NCI-H2171 (cell line): ENCODE measurements around the gene PNPT1.
"Not testable (repeated sequence)": the region's sequence is repeated elsewhere in the genome, so short reads cannot be mapped to it uniquely, and the experiment has no call there.

ENCODE experiments used
- DNase-seq: peaks from one replicate; lab custom pipeline; 2025; lab: John Stamatoyannopoulos, UW

The PNPT1 gene

DNA sequence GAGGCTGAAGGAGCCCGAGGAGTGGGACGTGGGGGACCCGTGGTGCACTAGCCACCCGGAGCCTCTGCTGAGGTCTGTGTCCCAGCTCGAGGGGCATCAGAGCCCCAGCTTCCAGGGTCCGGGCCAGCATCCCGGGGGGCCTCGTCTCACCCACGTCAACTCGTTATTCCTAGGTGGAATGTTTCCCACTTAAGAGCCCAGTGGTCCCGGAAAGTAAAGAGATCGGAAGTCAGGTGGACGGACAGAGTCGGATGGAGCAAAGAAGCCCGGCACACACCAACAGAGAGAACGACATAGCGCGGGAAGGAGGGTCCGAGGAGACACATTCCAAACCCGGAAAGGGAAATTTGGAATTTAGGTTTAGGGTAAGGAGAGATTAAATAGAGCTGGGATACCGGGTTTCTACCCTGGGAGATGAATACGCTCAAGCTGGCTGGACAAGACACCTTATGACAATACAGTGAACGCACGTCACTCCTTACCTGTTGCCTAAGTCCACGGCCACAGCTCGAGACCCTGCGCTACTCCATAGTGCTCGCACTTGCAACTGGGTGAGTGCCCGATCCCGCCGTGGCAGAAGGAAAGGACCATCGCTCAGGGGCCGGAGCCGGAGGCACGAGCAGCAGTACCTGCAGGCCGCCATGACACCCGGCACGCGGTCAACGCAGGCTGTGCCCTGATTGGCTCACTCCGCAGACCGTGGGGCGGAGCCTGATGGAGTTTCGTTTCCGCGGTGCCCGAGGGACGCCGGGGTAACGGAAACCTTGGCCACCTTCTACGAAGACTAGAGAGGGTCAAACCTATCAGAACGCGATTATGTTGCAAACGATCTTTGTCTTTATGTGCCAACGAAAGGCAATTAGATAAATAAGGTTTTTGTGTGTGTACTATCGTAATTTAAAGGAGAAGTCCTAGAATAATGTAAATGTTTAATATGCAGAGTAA lies at the start of gene PNPT1:
TSS of gene PNPT1 (minus strand) at position 664 of the 945 bp plus-strand sequence. CDS start at position 643, 21 bp downstream.
- peak; percentile 90 for DNase-seq

- DNase-seq: no peak
Measured at GRCh38 chr2:55742996-55743395, 49.4 kb upstream of the PNPT1 start.

GRCh38 chr2:55736019-55736536 lies 42.4 kb upstream of the PNPT1 start:
- not testable (repeated sequence) for DNase-seq

- DNase-seq: no peak
Measured at GRCh38 chr2:55734726-55735125, 41.1 kb upstream of the PNPT1 start.

GRCh38 chr2:55733335-55733734 lies 39.7 kb upstream of the PNPT1 start:
- no peak for DNase-seq

DNA sequence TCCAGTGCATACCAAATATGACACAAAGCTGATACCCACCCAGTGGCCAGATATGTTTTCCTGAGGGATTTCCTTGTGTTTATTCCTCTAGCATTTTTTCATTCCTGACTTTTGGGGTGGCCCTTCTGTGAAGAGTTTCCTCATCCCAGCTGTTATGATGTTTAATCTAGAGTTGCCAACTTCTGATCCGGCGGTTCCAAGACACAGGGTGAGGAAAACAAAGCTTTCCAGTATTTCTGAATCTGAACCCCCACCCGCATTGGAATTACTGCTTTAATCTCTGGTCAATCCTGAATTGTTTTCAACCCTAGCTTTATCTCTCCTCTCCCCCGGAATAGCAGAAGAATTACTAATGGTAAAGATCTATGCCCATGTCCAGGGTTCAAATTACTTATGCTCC lies 39.2 kb upstream of the PNPT1 start:
- no peak for DNase-seq

GRCh38 chr2:55729136-55729685 lies 35.6 kb upstream of the PNPT1 start:
- no peak for DNase-seq

DNA sequence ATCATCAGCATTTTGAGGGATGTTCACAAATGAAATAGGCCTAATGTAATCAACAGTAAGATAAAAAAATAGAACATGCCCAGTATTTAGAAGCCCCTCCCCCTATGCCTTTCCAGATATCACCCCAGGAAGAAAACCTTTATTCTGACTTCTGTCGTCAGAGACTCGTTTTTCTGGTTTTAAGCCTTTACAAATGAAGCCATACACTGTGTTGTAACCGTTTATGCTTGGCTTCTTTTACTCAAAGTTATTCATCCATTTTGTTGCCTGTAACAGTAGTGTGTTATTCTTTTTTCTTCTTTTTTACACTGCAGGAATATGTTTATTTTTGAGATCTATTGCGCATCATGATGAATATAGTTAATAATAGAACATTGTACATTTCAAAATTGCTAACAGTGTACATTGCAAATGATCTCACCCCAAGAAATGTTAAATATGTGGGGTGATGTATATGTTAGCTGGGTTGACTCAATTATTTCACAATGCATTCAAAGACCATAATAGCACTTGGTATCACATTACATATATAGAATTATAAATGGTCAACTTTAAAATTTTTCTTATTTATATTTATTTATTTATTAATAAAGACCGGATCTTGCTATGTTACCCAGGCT lies 28.1 kb upstream of the PNPT1 start:
- DNase-seq: no peak

- no peak for DNase-seq
Measured at GRCh38 chr2:55720417-55720816, 26.8 kb upstream of the PNPT1 start.

DNA sequence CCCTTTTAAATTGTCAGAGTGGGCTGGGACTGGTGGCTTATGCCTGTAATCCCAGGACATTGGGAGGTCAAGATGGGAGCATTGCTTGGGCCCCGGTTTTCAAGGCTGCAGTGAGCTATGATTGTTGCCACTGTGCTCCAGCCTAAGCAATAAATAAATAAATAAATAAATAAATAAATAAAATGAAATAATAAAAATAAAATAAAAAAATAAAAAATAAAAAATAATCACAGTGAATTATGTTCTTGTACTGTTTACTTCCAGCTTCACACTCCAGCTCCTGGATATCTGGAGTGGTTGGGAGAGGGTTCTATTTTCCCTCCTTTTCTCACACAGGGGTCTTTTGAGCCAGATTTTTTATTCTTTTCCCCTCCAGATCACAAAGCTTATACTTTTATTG lies 26.2 kb upstream of the PNPT1 start:
- DNase-seq: no peak

GRCh38 chr2:55718165-55719008 lies 24.7 kb upstream of the PNPT1 start:
- DNase-seq: peak; percentile 37

DNA sequence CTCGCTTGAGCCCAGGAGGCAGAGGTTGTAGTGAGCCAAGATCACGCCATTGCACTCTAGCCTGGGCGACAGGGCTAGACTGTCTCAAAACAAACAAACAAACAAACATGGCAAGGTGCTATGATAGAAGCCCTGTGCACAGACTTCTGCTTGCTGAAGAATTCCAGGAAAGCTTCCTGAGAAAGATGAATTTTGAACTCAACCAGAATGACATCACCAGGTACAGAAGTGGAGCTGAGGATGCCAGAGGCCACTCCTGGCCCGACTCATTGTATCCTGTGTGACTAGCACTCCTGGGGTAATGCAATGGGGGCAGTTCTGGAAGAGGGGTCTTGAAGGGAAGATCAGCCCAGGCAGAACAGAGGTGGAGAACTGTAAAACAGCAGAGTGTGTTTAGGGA lies 22.0 kb upstream of the PNPT1 start:
- DNase-seq: no peak

DNA sequence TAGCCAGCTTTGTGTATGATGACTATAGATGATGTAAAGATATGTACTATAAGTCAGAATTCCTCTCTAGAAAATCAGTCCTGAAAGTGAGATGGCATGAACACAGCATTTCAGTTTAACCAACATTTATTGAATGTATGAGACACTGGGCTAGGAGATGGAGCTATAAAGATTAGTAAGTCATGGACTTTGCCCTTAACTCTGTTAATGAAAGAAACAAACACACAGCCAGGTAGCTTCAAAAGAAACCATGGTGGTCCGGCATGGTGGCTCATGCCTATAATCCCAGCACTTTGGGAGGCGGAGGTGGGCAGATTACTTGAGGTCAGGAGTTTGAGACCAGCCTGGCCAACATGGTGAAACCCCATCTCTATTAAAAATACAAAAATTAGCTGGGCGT lies 21.5 kb upstream of the PNPT1 start:
- not testable (repeated sequence) for DNase-seq

DNA sequence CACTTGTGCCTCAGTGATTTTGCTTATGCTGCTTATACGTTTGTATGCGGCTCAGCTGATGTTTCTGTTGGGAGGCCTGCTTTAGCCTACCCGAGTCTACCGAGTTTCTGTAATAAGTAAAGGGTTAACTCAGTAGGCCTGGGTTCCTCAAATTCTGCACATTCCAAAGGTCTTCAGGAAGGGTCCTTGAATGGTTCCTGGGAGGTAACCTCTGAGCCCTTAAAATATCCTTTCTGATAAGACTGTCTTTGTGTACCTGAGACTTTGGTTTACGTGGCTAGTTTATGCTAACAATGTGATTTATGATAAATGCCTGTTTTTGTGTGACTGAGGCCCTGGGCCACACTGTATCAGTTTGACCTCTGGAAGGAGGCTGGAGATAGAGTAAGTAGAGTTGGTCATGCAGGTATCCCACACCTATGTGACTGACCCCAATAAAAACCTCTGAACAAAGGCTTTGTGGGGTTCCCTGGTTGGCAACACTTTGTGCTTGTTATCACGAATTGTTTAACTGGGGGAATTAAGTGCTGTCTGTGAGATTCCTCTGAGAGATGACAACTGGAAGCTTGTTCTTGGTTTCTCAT lies 18.9 kb upstream of the PNPT1 start:
- no peak for DNase-seq

DNA sequence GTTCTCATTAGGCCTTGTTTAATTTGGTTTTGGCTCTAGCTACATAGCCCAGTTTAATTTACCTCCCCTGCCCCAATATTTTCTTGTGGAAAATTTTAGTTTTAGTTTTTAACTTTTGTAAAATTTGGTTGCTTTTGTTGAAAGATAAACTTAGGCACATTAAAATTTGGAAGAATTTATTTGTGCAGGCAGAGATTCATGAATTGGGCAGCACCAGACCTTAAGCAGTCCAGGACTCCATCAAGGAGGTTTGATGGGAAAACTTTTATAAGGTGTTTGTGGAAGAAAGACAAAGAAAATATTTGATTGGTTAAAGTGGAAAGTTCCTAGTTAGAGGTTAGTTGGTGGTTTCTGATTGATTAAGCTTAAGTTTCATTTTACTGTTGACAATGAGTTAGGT lies 16.4 kb upstream of the PNPT1 start:
- no peak for DNase-seq

DNA sequence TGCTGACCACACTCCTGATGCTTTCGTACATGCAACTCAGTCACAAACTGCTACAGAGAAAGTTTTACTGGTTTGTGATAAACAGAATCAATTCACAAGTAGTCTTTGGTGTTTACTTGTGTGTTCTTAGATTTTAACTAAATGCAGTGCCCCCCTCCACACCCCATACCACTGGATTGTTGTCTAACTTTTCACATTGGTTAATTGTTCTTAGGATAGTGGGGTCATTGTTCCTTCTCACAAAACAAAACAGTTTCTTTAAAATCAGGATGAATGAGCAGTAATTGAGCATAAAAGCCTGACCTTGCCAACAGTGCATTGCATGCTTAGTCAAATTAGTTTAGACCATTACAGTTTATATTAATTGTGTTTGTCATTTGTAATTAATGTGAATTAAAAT lies 14.1 kb upstream of the PNPT1 start:
- DNase-seq: no peak

DNA sequence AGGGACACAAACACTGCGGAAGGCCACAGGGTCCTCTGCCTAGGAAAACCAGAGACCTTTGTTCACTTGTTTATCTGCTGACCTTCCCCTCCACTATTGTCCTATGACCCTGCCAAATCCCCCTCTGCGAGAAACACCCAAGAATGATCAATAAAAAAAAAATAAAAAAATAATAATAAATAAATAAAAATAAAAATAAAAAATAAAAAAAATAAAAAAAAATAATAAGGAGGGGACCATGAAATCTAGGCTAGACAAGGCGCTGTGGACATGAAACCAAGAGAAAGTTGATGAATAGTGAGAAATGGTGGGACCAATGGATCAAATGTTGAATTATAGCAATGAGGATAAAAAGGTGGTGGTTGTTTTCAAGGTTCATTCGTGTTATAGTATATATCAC lies 12.6 kb upstream of the PNPT1 start:
- DNase-seq: not testable (repeated sequence)

DNA sequence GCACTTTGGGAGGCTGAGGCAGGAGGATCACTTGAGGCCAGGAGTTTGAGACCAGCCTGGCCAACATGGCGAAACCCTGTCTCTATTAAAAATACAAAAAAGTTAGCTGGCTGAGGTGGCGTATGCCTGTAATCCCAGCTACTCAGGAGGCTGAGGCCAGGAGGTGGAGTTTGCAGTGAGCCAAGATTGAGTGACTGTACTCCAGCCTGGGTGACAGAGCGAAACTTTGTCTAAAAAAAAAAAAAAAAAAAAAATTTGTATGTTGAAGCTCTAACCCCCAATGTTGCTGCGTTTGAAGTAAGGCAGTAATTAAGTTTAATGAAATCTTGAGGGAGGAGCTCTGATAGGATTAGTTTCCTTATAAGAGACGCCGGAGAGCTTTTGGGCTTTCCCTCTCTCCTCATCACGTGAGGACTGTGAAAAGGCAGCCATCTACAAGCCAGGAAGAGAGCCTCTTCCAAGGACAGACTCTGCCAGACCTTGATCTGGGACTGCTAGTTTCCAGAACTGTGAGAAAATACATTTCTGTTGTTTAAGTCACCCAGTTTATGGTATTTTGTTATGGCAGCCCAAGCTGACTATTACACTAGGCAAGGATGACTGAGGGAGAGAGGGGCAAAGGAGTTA lies 11.5 kb upstream of the PNPT1 start:
- no peak for DNase-seq

DNA sequence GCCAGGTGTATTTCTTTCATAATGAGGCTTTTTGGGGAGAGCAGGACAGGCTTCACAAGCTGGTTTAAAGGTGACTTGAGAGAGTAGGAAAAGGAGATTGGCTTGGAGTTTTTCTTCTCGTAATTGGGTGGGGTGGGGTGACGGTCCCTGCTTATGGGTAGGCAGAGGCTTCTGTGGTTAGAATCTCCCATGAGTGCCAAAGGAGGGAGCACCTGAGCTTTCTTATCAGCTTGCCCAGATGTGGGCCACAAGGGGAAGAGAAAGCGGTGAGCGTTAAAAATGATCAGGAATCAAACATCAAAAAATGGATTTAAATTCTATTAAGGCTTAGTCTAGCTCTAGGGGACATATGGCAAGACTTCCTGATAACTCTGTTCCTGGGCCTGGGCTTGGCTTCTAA lies 9.7 kb upstream of the PNPT1 start:
- DNase-seq: no peak

DNA sequence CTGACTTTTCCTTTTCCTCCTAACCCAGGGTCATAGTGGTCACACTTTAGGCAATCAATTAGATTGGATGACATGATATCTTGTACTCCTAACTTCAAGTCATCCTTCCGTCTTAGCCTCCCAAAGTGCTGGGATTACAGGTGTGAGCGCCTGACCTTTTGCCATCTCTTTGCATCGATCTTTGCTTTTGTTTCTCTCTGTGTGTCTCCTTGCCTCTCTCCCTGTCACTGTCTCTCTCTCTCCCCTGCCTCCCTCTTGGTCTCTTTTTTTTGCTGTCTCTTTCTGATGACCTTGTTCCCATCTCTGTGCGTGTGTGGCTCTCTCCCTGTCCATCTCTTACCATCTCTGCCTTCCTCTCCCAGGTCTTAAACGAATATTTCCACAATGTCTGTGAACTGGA lies 904 bp downstream of the PNPT1 start:
- DNase-seq: not testable (repeated sequence)

DNA sequence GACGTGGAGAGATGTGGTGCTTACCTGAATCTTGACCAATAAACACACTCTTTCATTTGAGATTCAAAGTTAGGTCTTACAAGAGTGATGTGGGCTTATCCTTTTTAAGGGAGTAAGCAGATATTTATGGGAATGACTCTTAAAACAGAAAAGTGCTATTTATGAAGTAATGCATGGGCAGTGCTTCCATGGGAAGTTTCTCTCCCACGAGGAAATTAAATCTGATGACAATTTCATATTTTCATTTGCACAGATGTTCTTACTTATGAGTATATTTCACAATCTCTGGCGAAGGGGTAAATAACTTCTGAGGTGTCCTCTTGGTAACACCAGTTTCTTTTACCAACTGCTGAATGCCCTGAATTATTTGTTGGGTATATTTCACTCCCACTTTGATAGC lies 21.0 kb downstream of the PNPT1 start:
- no peak for DNase-seq
